ENCODE data around the gene VRK3. TPM values are rescaled to one million over a fixed set of nuclear protein-coding genes. Genes with fewer than 3 reads are reported as not detected.

VRK3 gene
- total and polyA plus RNA-seq, 2 of the 4 experiments (the other 2 are of a cell fraction), result 28.7 to 35.8 TPM

GRCh38 chr19:49978324-49978723, 46.8 kb downstream of the VRK3 start:
- Histone ChIP-seq H3K27me3 (ENCODE audit: control insufficient read depth, insufficient read depth, low read length) (no peaks in the 10 kb centered on the region), H3K36me3 (ENCODE audit: control insufficient read depth, insufficient read depth, low read length) (peaks cover 20% of the 10 kb centered on the region), H3K14ac (replicated peaks; ENCODE audit: low read depth, low read length) (no peak overlapping the region), H2BK120ac (ENCODE audit: low read depth, low read length) (no peak overlapping the region), H2AK5ac (ENCODE audit: low read depth, low read length) (no peak overlapping the region), H3K18ac (ENCODE audit: low read depth, low read length) (no peak overlapping the region), H2BK5ac (ENCODE audit: low read depth, low read length, poor library complexity, severe bottlenecking) (no peak overlapping the region), H2BK15ac (ENCODE audit: low read depth, low read length) (no peak overlapping the region), H4K20me1 (ENCODE audit: insufficient read depth, low read length) (peaks cover 5% of the 10 kb centered on the region; the same call in 1 of the 2 replicates), H3K4me3 (ENCODE audit: insufficient read depth, low read depth, low read length) (no peak overlapping the region), H4K91ac (ENCODE audit: insufficient read depth, low read depth, low read length) (no peak overlapping the region), H3K27ac (ENCODE audit: insufficient read depth, low read length) (no peak overlapping the region), H3K56ac (ENCODE audit: extremely low read depth, insufficient read depth, low read length) (no peak overlapping the region), H2AK9ac (replicated peaks; ENCODE audit: low read depth, low read length, poor library complexity) (no peak overlapping the region), H3K9me3 (ENCODE audit: control insufficient read depth, insufficient read depth, low read length) (no peaks in the 10 kb centered on the region), H2AFZ (replicated peaks; ENCODE audit: low read length, poor library complexity) (no peak overlapping the region), H3K9me1 (ENCODE audit: insufficient read depth, low read length) (peaks cover 3% of the 10 kb centered on the region; the same call in 1 of the 2 replicates), H2BK20ac (ENCODE audit: low read depth, low read length) (no peak overlapping the region), H3K9ac (ENCODE audit: low read depth, low read length) (no peak overlapping the region), H3K4me1 (ENCODE audit: control insufficient read depth, insufficient read depth, low read length) (no peaks in the 10 kb centered on the region), H4K5ac (ENCODE audit: low read depth, low read length) (no peak overlapping the region), H3K4ac (ENCODE audit: low read depth, low read length) (no peak overlapping the region), H3K23ac (ENCODE audit: low read depth, low read length) (no peak overlapping the region), H4K8ac (ENCODE audit: low read depth in 2 of 2, low read length in 2 of 2) (no peak overlapping the region), H3K79me1 (ENCODE audit: low read depth in 1 of 2, low read length in 2 of 2) (no peaks in the 10 kb centered on the region; a peak in 1 of 4 replicates), H3K4me2 (ENCODE audit: low read depth, low read length) (no peak overlapping the region)
- BruUV-seq (replicated peaks), result no TSS peak
- dilution Hi-C loops (cut with HindIII; ENCODE audit: low sequenced_read_pairs, unreplicated experiment), result no loop called here
- POLR2A ChIA-PET (ENCODE audit: unreplicated experiment), result no interaction called here
- DNase-seq, result no peak
- no peak for TF ChIP-seq CHD1 (IDR thresholded peaks at IDR 0.05; ENCODE audit: low read depth, low read length)
- TF ChIP-seq, protein P1, sequence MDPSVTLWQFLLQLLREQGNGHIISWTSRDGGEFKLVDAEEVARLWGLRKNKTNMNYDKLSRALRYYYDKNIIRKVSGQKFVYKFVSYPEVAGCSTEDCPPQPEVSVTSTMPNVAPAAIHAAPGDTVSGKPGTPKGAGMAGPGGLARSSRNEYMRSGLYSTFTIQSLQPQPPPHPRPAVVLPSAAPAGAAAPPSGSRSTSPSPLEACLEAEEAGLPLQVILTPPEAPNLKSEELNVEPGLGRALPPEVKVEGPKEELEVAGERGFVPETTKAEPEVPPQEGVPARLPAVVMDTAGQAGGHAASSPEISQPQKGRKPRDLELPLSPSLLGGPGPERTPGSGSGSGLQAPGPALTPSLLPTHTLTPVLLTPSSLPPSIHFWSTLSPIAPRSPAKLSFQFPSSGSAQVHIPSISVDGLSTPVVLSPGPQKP (IDR thresholded peaks at IDR 0.05; ENCODE audit: borderline replicate concordance, low read depth, low read length), result no peak
- TF ChIP-seq, protein P2, sequence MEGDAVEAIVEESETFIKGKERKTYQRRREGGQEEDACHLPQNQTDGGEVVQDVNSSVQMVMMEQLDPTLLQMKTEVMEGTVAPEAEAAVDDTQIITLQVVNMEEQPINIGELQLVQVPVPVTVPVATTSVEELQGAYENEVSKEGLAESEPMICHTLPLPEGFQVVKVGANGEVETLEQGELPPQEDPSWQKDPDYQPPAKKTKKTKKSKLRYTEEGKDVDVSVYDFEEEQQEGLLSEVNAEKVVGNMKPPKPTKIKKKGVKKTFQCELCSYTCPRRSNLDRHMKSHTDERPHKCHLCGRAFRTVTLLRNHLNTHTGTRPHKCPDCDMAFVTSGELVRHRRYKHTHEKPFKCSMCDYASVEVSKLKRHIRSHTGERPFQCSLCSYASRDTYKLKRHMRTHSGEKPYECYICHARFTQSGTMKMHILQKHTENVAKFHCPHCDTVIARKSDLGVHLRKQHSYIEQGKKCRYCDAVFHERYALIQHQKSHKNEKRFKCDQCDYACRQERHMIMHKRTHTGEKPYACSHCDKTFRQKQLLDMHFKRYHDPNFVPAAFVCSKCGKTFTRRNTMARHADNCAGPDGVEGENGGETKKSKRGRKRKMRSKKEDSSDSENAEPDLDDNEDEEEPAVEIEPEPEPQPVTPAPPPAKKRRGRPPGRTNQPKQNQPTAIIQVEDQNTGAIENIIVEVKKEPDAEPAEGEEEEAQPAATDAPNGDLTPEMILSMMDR (conservative IDR thresholded peaks at IDR 0.05; ENCODE audit: low read depth, low read length), result no peak
- no peak for TF ChIP-seq FOS (IDR thresholded peaks at IDR 0.05; ENCODE audit: low read depth, low read length)
- TF ChIP-seq, protein P3, sequence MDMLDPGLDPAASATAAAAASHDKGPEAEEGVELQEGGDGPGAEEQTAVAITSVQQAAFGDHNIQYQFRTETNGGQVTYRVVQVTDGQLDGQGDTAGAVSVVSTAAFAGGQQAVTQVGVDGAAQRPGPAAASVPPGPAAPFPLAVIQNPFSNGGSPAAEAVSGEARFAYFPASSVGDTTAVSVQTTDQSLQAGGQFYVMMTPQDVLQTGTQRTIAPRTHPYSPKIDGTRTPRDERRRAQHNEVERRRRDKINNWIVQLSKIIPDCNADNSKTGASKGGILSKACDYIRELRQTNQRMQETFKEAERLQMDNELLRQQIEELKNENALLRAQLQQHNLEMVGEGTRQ (IDR thresholded peaks at IDR 0.05; ENCODE audit: low read depth, low read length), result no peak
- no peak for TF ChIP-seq MXI1 (IDR thresholded peaks at IDR 0.05; ENCODE audit: borderline replicate concordance, low read depth, low read length)
- TF ChIP-seq CEBPB (IDR thresholded peaks at IDR 0.05; ENCODE audit: low read depth, low read length), result no peak
- TF ChIP-seq RCOR1 (IDR thresholded peaks at IDR 0.05; ENCODE audit: insufficient replicate concordance, low read length), result no peak
- ATAC-seq (ENCODE audit: low read depth), result no peak
- in situ Hi-C loops (cut with MboI; ENCODE audit: low sequenced_read_pairs), result no loop called here
- CTCF ChIA-PET, result interaction anchor here (1.1 kb wide), 1 partner anchor 40 kb away, joined by 3 read pairs; no protein-coding TSS in a partner anchor
- intact Hi-C loops (cut with micrococcal nuclease), result no loop called here
- 84% methylated on average over 7 of the region's 11 CpGs; no CpG with 5 or more reads in 1 of the 2 experiments for WGBS, 2 experiments (ENCODE audit: extremely low coverage in 2 of 2, insufficient read length in 1 of 2)

Data from IMR-90 (cell line).